Stimulated activated CD8-positive, alpha-beta memory T cell treated with anti-CD3 and anti-CD28 coated beads, Interleukin-12 subunit alpha, Interleukin-12 subunit beta, amount 100 ng/mL, for 1 hour (primary cell): ENCODE measurements around the gene KIF13A.
"Not testable (repeated sequence)": the region's sequence is repeated elsewhere in the genome, so short reads cannot be mapped to it uniquely, and the experiment has no call there.

ENCODE experiments used
- DNase-seq: peaks from one replicate; pipeline ENCODE4 v3.0.0-alpha.2; 2020; ENCODE audit warnings: low read depth

Gene KIF13A

DNA sequence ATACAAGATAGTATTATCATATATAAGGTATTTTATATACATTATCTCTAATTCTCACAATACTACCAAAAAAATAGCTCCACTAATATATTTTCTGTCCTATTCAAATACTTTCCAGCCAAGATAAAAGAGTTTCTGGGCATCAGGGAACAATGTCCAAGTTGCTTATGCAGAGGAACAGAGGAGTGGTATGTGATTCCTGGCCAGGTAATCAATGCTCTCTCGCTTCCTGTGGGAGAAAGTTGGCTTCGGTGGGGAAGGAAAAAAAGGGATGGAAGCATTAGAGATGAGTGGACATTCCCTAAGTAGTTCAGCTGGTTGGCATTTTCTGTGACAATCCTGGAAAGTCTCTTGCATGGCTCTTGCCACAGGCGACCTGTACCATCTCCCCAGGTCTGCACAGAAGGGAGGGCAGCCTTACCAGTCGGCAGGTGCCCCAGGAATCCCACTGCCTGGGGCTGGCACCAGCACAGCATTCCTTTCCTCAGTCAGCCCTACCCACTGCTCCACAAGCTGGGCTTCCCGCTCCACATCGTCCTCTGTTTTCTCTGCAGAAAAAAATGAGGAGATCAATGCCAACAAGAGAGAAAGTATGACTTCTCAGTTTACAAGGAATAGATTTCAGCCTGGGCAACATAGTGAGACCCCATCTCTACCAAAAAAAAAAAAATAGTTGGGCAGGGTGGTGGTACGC is 202.2 kb downstream of the KIF13A start:
- no peak for DNase-seq

DNA sequence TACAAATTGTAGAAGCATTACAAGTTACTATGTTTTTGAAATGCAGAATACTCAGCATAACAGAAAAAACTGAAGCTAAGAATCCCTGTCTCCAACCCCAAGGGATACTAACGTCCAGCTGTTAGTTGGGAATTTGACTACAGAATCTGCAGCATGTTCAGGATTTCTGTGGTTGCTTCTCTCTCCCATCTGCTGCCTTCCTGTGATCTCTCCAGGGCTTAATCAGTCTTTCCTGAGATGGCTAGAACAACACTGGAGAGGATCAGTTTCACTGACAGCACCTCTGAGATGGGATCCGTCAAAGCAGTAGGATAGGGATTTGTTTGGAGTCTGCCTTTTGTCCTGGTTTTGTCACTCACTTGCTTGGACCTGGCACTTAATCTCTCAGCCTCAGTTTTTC is 207.4 kb downstream of the KIF13A start:
- DNase-seq, result no peak

DNA sequence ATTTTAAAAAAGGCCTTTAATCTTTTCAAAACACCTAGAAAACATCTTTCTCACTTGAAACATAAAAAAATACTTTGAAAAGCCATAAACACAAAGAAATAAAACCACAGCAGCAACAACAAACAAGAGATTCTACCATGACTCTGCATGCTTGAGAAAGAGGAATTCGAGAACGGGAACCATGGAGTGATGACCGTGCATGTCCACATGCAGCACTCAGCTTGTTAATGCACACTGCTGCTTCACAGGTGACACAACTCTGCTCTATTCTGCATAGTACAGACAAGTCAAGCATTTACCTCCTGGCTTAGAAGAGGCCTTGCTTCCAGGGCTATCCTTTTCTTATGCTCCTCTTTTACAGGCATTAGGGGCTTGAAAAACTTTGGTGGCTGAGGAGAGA is 215.8 kb downstream of the KIF13A start:
- no peak for DNase-seq

DNA sequence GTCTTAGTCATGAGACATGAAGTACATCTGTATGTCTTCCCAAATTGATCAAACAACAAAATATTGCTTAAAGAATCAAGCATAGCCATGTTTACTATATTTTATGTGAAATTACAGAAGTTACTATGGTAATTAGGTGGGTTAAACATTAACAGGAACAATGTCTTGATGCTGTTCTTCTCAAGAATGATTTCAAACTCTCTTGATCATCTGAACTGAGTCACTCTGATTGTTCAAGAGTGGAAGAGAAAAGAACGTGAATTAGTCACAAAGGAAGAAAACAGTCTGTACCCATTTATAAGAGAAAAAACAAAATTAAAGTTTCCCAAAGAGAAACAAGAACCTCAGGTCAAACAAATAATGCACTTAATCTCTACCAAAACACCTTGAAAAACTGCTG is 218.6 kb downstream of the KIF13A start:
- no peak for DNase-seq

DNA sequence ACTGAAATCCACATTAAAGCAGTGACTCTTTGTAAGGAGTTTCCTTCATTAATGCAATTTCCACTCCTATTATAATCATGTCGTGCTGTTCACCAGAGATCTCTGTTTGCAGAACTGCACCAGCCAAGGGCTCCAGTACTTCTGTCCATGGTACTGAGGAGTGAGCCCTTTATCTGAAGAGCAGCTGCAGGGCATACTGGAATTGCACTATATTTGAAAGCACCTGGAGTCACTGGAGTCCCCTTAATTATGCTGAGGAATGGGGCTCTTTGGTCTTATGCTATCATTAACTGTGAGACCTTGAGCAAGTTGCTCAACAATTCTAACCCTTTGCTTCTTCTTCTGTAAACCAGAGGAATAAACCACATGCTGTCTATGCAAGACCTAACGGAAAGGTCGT is 219.0 kb downstream of the KIF13A start:
- DNase-seq, result no peak

DNA sequence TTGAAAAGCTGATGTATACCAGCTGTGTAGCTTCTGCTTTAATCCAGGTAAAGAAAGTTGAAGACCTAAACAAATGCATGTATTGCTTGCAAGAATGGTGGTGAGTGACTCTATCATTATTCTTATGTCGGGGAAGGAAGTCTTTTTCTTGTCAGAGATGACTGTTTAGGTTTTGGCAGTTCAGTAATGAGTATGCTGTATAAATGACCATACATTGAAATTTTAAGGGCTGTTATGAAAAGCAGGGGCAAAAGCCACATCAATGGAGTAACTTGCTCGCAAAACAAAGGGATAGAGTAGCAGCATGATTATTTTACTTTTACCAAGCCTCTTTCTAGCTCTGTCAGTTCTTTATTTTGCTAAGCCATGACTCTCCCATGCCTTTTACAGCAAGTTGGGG is 224.8 kb downstream of the KIF13A start:
- no peak for DNase-seq

DNA sequence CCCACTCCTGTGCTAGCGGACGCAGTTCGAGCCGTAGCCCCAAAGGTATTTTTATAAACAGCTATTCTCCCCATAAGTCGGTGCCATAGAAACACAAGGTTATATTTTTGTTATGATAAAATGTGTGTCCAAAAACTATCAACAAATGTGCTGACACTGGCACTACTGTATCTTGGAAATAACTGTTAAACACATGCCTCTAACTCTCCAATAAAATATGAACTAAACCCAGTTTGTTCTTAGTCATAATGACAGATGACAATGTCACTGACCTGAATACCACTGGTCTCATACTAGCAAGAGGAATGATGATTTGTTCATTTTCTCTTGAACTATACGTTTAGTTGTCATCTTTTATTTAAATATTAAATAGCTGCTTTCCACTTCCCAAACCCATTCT is 229.3 kb downstream of the KIF13A start:
- DNase-seq, result no peak

DNA sequence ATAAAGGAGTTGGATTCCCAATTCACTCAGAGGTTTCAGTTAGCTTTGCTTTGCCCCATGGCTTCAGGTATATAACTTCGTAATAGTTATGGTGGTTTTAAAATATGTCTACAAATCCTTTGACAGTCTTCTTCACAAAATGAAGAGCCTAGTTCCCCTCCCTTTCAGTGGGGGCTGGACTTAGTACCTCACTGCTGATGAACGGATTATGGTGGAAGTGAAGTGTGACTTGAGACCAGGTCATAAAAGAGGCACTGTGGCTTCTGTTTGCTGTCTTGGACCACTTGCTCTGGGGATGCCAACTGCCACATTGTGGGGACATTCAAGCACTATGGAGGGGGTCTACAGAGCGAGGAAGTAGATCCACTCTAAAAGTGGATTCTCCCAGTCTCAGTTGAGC is 233.2 kb downstream of the KIF13A start:
- no peak for DNase-seq

DNA sequence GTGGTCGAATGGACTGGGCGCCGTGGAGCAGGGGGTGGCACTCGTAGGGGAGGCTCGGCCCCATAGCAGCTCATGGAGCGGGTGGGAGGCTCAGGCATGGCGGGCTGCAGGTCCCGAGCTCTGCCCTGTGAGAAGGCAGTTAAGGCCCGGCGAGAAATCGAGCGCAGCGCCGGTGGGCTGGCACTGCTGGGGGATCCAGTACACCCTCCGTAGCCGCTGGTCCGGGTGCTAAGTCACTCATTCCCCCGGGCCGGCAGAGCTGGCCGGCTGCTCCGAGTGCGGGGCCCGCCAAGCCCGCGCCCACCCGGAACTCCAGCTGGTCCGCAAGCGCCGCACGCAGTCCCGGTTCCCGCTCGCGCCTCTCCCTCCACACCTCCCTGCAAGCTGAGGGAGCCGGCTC is 242.1 kb downstream of the KIF13A start:
- DNase-seq, result not testable (repeated sequence)

DNA sequence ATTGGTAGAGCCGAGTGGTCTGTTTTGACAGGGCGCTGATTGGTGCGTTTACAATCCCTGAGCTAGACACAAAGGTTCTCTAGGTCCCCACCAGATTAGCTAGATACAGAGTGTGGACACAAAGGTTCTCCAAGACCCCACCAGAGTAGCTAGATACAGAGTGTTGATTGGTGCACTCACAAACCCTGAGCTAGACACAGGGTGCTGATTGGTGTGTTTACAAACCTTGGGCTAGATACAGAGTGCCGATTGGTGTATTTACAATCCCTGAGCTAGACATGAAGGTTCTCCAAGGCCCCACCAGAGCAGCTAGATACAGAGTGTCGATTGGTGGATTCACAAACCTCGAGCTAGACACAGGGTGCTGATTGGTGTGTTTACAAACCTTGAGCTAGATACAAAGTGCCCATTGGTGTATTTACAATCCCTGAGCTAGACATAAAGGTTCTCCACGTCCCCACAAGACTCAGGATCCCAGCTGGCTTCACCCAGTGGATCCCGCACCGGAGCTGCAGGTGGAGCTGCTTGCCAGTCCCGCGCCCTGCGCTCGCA is 242.6 kb downstream of the KIF13A start:
- DNase-seq, result not testable (repeated sequence)

DNA sequence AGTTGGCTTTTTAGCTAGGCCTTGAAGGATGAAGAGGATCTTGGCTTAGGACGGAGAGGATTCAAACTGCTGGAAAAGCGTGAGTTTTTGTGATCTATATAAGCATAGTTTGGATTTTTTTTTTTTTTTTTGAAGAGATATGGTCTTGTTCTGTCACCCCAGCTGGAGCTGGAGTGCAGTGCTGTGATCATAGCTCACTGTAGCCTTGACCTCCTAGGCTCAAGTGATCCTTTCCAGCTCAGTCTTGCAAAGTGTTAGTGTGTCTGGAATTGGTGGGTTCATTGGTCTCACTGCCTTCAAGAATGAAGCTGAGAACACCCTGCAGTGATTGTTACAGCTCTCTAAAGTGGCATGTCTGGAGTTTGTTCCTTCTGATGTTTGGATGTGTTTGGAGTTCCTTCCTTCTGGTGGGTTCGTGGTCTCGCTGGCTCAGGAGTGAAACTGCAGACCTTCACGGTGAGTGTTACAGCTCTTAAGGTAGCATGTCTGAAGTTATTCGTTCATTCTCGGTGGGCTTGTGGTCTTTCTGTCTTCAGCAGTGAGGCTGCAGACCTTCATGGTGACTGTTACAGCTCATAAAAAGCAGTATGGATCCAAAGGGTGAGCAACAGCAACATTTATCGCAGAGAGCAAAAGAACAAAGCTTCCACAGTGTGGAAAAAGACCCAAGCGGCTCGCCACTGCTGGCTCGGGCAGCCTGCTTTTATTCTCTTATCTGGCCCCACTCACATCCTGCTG is 243.2 kb downstream of the KIF13A start:
- no peak for DNase-seq

DNA sequence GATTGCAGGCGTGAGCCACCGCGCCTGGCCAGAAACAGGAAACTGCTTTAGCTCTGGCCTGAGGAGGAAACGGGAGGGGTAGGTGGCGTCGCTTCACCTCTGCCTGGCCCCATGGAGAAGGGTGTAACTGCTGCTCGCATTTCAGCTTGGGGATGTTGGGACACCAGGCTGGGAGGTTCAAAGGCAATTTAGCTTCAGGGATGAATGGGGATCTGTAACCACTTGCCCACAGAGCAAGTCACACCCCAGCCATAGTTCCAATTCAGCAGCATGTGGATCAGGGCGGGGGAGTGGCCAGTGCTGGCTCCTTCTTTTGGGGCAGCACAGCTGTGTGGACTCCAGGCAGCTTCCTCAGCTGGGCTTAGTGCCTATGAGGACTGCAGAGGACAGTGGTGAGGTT is 245.9 kb downstream of the KIF13A start:
- DNase-seq, result no peak

DNA sequence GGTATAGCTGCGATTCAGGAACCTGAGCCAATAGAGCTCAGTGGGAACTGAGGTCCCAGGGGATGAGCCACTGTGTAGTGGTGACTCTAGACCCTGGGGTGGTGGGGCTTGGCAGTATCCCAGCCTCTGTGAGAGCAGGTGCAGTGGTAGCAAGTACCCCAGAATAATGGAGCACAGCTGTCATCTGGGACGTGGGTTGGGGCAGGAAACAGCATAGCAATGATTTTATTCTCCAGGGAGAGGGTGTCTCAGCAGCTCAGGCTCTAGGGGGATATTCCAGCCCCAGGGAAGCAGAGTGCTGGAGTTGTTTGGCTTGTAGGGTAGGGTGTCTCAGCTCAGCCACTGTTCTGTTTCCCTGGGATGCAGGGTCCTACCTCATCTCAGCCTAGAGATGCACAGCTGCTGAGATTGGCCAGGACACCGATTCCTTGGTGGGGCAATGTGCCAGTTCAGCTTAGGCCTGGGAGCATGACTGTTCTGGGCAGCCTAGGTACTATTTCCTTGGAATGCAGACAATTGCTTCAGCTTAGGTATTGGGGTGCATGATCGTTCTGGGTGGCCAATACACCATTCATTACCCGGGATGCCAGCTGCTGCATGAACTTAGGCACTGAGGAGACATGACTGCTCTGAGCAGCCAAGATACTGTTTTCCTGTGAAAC is 246.7 kb downstream of the KIF13A start:
- no peak for DNase-seq

DNA sequence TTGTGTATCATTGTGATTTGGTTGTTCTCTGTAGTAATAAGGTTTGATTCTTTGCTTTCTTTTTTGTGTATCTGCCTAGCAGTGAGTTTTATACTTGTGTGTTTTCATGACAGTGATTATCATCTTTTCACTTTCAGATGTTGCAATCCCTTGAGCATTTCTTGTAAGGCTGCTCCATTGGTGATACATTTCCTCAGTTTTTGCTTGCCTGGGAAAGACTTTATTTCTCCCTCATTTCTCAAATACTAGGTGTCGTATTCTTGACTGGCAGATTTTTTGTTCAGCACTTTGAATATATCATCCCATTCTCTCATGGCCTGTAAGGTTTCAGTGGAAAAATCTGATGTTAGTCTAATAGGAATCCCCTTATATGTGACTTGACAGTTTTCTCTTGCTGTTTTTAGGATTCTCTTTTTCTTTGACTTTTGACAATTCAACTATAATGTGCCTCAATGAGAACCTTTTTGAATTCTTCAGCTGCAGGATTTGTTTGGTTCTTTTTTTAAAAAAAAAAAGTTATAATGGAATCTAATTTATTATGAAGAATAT is 249.7 kb downstream of the KIF13A start:
- DNase-seq, result no peak

DNA sequence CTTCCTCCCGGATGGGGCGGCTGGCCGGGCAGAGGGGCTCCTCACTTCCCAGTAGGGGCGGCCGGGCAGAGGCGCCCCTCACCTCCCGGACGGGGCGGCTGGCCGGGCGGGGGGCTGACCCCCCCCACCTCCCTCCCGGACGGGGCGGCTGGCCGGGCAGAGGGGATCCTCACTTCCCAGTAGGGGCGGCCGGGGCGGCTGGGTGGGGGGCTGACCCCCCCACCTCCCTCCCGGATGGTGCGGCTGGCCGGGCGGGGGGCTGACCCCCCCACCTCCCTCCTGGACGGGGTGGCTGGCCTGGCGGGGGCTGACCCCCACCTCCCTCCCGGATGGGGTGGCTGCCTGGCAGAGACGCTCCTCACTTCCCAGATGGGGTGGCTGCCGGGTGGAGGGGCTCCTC is 252.1 kb downstream of the KIF13A start:
- DNase-seq, result not testable (repeated sequence)

DNA sequence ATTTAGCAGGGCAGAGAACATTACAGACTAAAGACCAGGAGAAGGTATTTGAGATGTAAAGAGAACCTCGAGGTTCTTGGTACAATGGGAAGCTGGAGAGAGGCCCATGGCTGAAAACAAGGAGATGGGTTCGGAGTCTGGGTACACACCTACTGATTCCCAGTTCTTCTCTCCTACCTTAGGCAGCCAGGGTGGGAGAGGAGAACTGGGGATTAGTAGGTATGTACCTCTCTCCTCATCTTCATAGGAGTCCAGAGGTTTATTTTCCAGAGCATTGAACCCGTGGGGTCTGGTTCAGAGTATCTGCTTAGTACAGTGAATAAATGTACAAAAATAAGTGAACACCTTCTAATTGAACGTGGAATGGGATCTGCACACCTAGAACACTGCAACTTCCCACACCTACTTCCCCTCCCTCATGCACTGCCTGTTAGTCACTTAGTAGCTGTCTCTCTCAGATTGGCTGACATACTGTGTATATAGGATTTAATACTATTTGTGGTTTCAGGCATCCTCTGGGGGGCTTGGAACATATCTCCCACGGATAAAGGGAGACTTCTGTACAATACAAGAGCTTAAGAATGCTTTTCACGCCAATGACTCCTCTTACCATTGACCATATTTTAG is 257.2 kb downstream of the KIF13A start:
- no peak for DNase-seq

DNA sequence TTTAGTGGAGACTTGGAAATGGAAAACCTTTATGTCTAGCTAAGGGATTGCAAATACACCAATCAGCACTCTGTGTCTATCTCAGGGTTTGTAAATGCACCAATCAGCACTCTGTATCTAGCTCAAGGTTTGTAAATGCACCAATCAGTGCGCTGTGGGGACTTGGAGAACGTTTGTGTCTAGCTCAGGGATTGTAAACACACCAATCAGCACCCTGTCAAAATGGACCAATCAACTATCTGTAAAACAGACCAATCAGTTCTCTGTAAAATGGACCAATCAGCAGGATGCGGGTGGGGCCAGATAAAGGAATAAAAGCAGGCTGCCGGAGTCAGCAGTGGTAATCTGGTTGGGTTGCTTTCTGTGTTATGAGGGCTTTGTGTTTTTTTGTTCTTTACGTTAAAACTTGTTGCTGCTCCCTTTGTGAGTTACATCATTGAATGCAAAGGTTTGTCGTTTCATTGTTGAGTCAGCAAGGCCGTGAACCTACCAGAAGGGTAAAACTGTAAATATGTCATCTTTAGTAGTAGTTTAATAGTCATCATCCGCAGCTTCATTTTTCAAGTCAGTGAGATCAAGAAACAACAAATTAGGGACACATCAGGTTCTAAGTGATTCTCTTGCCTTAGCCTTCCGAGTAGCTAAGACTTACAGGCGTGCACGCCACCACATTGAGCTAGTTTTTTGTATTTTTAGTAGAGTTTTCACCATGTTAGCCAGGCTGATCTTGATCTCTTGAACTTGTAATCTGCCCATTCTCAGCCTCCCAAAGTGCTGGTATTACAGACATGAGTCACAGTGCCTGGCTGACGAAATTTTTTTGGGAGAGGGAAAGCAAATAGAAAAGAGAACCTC is 258.0 kb downstream of the KIF13A start:
- no peak for DNase-seq

DNA sequence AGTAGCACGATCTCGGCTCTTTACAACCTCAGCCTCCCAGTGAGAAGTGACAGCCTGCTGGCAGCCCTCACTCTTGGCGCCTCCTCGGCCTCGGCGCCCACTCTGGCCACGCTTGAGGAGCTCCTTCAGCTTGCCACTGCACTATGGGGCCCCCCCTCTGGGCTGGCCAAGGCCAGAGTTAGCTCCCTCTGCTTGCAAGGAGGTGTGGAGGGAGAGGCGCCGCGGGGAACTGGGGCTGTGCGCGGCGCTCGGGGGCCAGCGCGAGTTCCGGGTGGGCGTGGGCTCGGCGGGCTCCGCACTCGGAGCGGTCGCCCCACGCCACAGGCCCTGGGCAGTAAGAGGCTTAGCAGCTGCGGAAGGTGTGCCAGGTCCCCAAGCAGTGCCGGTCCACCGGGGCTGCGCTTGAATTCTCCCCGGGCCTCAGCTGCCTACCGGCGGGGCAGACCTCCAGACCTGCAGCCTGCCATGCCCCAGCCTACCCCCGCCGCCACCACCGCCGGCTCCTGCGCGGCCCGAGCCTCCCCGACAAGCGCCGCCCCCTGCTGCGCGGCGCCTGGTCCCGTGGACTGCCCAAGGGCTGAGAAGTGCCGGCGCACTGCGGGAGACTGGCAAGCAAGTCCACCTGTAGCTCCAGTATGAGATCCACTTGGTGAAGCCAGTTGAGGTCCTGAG is 258.7 kb downstream of the KIF13A start:
- no peak for DNase-seq

DNA sequence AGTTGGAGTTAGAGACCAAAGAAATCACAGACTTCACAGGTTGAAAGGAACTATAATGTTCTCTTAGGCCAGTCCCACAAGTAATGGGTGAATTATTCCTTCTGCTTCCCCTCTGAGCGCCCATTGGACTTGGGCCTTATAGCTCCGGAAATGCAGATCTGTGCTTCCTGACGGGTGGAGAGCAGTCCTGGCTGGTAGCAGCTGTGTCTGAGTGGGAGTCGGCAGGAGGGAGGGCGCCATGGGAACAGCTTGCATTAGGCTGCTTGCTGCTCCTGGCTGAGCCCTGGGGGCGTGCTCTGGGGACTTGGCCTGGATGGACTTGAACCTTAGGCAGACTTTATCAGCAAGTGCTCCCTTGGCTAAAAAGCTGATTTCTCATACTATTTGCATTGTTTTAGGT is 262.4 kb downstream of the KIF13A start:
- no peak for DNase-seq

DNA sequence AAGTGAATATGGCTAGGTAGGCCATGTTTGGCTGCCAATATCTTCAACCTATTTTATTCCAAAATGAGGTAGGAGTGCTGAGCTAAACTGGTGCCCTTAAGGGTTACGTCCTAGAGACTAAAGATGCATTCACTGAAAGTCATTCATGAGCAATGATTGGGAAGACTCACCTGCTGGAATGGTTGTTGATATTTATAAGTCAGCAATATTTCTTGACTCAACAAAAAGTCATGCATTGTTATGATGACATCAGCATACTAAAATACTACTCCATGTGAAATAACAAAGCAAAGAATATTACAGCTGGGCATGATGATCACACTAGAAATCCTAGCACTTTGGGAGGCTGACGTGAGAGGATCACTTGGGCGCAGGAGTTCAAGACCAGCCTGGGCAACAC is 263.1 kb downstream of the KIF13A start:
- no peak for DNase-seq

DNA sequence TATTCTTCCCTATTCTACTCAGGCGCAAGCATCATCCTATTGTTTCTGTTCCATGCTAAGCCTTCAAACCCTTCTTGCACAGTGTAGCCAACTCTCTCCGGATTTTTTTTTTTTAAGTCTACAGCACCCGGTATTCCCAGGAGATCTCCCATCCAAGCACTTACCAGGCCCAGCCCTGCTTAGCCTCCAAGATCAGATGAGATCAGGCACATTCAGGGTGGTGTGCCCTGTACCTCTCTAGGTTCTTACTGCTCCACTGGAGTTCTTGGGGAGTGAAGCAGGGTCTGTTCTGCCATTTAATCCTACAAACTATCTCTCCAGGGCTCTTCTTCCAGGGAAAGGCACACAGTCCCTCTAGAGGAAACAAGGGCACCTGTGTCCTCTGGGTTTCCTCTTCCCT is 265.8 kb downstream of the KIF13A start:
- DNase-seq, result no peak
